Measurements from ENCODE around the gene SCG5. TPM values are rescaled to one million over a fixed set of nuclear protein-coding genes. Genes with fewer than 3 reads are reported as not detected.

The SCG5 gene
- total RNA-seq, 1 donor from 2014 or later: 2.6 TPM

GRCh38 chr15:32646291-32646690 is 4.8 kb downstream of the SCG5 start:
- no peak for TF ChIP-seq CTCF (IDR thresholded peaks at IDR 0.05)
- no peak for DNase-seq (ENCODE audit: low spot score)
- Mint-ChIP-seq H3K27ac (ENCODE audit: unreplicated experiment) (no peak overlapping the region), H3K27me3 (ENCODE audit: low read depth) (no peaks in the 10 kb centered on the region), H3K4me3 (ENCODE audit: unreplicated experiment) (no peak overlapping the region), H3K9me3 (ENCODE audit: low read depth) (no peaks in the 10 kb centered on the region), H3K4me1 (ENCODE audit: low read depth) (peaks cover 11% of the 10 kb centered on the region), H3K36me3 (ENCODE audit: low read depth) (no peaks in the 10 kb centered on the region)

- Mint-ChIP-seq H3K4me3 (ENCODE audit: unreplicated experiment) (no peak overlapping the region), H3K9me3 (ENCODE audit: low read depth) (no peaks in the 10 kb centered on the region), H3K27ac (ENCODE audit: unreplicated experiment) (no peak overlapping the region), H3K36me3 (ENCODE audit: low read depth) (no peaks in the 10 kb centered on the region), H3K4me1 (ENCODE audit: low read depth) (peaks cover 13% of the 10 kb centered on the region), H3K27me3 (ENCODE audit: low read depth) (no peaks in the 10 kb centered on the region)
- no peak for DNase-seq (ENCODE audit: low spot score)
- peak; percentile 78 for TF ChIP-seq CTCF (IDR thresholded peaks at IDR 0.05)
Measured at GRCh38 chr15:32649342-32649741, 7.8 kb downstream of the SCG5 start.

- Mint-ChIP-seq H3K27ac (ENCODE audit: unreplicated experiment) (peak overlapping the region; percentile 32), H3K4me1 (ENCODE audit: low read depth) (peaks cover 13% of the 10 kb centered on the region), H3K4me3 (ENCODE audit: unreplicated experiment) (no peak overlapping the region), H3K9me3 (ENCODE audit: low read depth) (no peaks in the 10 kb centered on the region), H3K27me3 (ENCODE audit: low read depth) (no peaks in the 10 kb centered on the region), H3K36me3 (ENCODE audit: low read depth) (no peaks in the 10 kb centered on the region)
- TF ChIP-seq CTCF (IDR thresholded peaks at IDR 0.05): peak; percentile 94
- no peak for DNase-seq (ENCODE audit: low spot score)
Measured at GRCh38 chr15:32651229-32651837, 9.8 kb downstream of the SCG5 start.

- H3K4me1 Mint-ChIP-seq (ENCODE audit: low read depth): peaks cover 18% of the 10 kb centered on the region
- no peak for DNase-seq (ENCODE audit: low spot score)
- H3K27ac Mint-ChIP-seq (ENCODE audit: unreplicated experiment): no peak overlapping the region
- H3K4me3 Mint-ChIP-seq (ENCODE audit: unreplicated experiment): no peak overlapping the region
- no peaks in the 10 kb centered on the region for H3K36me3 Mint-ChIP-seq (ENCODE audit: low read depth)
- TF ChIP-seq CTCF (IDR thresholded peaks at IDR 0.05): no peak
- no peaks in the 10 kb centered on the region for H3K27me3 Mint-ChIP-seq (ENCODE audit: low read depth)
- no peaks in the 10 kb centered on the region for H3K9me3 Mint-ChIP-seq (ENCODE audit: low read depth)
Measured at GRCh38 chr15:32652178-32652577, 10.7 kb downstream of the SCG5 start.

- Mint-ChIP-seq H3K9me3 (ENCODE audit: low read depth) (no peaks in the 10 kb centered on the region), H3K4me1 (ENCODE audit: low read depth) (peaks cover 48% of the 10 kb centered on the region), H3K27ac (ENCODE audit: unreplicated experiment) (no peak overlapping the region), H3K4me3 (ENCODE audit: unreplicated experiment) (no peak overlapping the region), H3K27me3 (ENCODE audit: low read depth) (no peaks in the 10 kb centered on the region), H3K36me3 (ENCODE audit: low read depth) (no peaks in the 10 kb centered on the region)
- no peak for DNase-seq (ENCODE audit: low spot score)
- no peak for TF ChIP-seq CTCF (IDR thresholded peaks at IDR 0.05)
Measured at GRCh38 chr15:32656091-32656490, 14.6 kb downstream of the SCG5 start.

All from chondrocyte (in vitro differentiated cells).